Measurements from ENCODE around the gene FAM118A. TPM values are rescaled to one million over a fixed set of nuclear protein-coding genes. Genes with fewer than 3 reads are reported as not detected.

The FAM118A gene
- total RNA-seq, 1 donor from 2014 or later = 121 TPM

GRCh38 chr22:45331486-45331885, 21.8 kb downstream of the FAM118A start:
- no peaks in the 10 kb centered on the region for H3K9me3 Mint-ChIP-seq
- no peak overlapping the region for H3K4me3 Mint-ChIP-seq
- no peaks in the 10 kb centered on the region for H3K27me3 Mint-ChIP-seq
- TF ChIP-seq CTCF (conservative IDR thresholded peaks at IDR 0.05) = no peak
- H3K27ac Mint-ChIP-seq = no peak overlapping the region
- peaks cover 22% of the 10 kb centered on the region for H3K36me3 Mint-ChIP-seq
- DNase-seq (ENCODE audit: extremely low spot score, unreplicated experiment) = no peak
- H3K4me1 Mint-ChIP-seq (ENCODE audit: unreplicated experiment) = peaks cover 6% of the 10 kb centered on the region

GRCh38 chr22:45332001-45332400, 22.3 kb downstream of the FAM118A start:
- no peak for TF ChIP-seq CTCF (conservative IDR thresholded peaks at IDR 0.05)
- H3K27me3 Mint-ChIP-seq = no peaks in the 10 kb centered on the region
- no peak for DNase-seq (ENCODE audit: extremely low spot score, unreplicated experiment)
- H3K36me3 Mint-ChIP-seq = peaks cover 28% of the 10 kb centered on the region
- H3K4me3 Mint-ChIP-seq = no peak overlapping the region
- H3K27ac Mint-ChIP-seq = no peak overlapping the region
- H3K4me1 Mint-ChIP-seq (ENCODE audit: unreplicated experiment) = peaks cover 11% of the 10 kb centered on the region
- H3K9me3 Mint-ChIP-seq = no peaks in the 10 kb centered on the region

GRCh38 chr22:45334068-45334467, 24.3 kb downstream of the FAM118A start:
- Mint-ChIP-seq H3K27ac (no peak overlapping the region), H3K36me3 (peaks cover 26% of the 10 kb centered on the region)

GRCh38 chr22:45334528-45334927, 24.8 kb downstream of the FAM118A start:
- no peak for DNase-seq (ENCODE audit: extremely low spot score, unreplicated experiment)
- no peaks in the 10 kb centered on the region for H3K27me3 Mint-ChIP-seq
- no peaks in the 10 kb centered on the region for H3K9me3 Mint-ChIP-seq
- TF ChIP-seq CTCF (conservative IDR thresholded peaks at IDR 0.05) = no peak
- H3K4me3 Mint-ChIP-seq = no peak overlapping the region
- peaks cover 22% of the 10 kb centered on the region for H3K36me3 Mint-ChIP-seq
- H3K27ac Mint-ChIP-seq = no peak overlapping the region
- H3K4me1 Mint-ChIP-seq (ENCODE audit: unreplicated experiment) = peaks cover 15% of the 10 kb centered on the region

More at GRCh38 chr22:45334068-45334467, 24.3 kb downstream of the FAM118A start:
- Mint-ChIP-seq H3K4me1 (ENCODE audit: unreplicated experiment) (peaks cover 15% of the 10 kb centered on the region), H3K27me3 (no peaks in the 10 kb centered on the region), H3K9me3 (no peaks in the 10 kb centered on the region), H3K4me3 (no peak overlapping the region)
- no peak for DNase-seq (ENCODE audit: extremely low spot score, unreplicated experiment)
- TF ChIP-seq CTCF (conservative IDR thresholded peaks at IDR 0.05) = no peak

- no peak for DNase-seq (ENCODE audit: extremely low spot score, unreplicated experiment)
- Mint-ChIP-seq H3K27me3 (no peaks in the 10 kb centered on the region), H3K27ac (no peak overlapping the region), H3K4me1 (ENCODE audit: unreplicated experiment) (peaks cover 15% of the 10 kb centered on the region), H3K36me3 (peaks cover 27% of the 10 kb centered on the region), H3K9me3 (no peaks in the 10 kb centered on the region), H3K4me3 (no peak overlapping the region)
- peak; percentile 54 for TF ChIP-seq CTCF (conservative IDR thresholded peaks at IDR 0.05)
Observed at GRCh38 chr22:45335021-45335818, 25.5 kb downstream of the FAM118A start.
